GM12878 (cell line): ENCODE results near the gene DCDC2C. TPM values are rescaled to one million over a fixed set of nuclear protein-coding genes. Genes with fewer than 3 reads are reported as not detected.

Source experiments
- ATAC-seq: fragments of 200-7000 bp; cut with Tn5 transposase; 3 replicates; pipeline ENCODE4 v1.9.1; 2020; ENCODE audit warnings: mild to moderate bottlenecking, moderate library complexity
- BruUV-seq: library from RNA; stranded (reverse); fragments of 400-500 nt; replicated peaks from 2 replicates; lab custom pipeline; 2021; lab: Mats Ljungman, UMichigan
- CTCF ChIA-PET: fragments of 300-600 bp; sonication (Branson Sonifier 250); formaldehyde crosslinking; extraction: SDS; loops from one replicate; lab custom pipeline; 2021; ENCODE audit warnings: inconsistent platforms; lab: Yijun Ruan, JAX
- POLR2A ChIA-PET: fragments of 350-600 bp; formaldehyde crosslinking; extraction: SDS; loops from one replicate; lab custom pipeline; 2021; ENCODE audit warnings: inconsistent platforms; lab: Charles Lee
- RAD21 ChIA-PET: fragments of 300-600 bp; sonication (Branson Sonifier 250); formaldehyde crosslinking; loops from one replicate; lab custom pipeline; 2023; ENCODE audit warnings: antibody characterized with exemption; ENCODE audit not compliant: unreplicated experiment; lab: Charles Lee
- SMC1A ChIA-PET: fragments of 300-600 bp; sonication (Branson Sonifier 250); formaldehyde crosslinking; loops from one replicate; lab custom pipeline; 2023; ENCODE audit not compliant: unreplicated experiment, uncharacterized antibody; lab: Charles Lee
- DNase-seq: peaks from one replicate; pipeline ENCODE4 v3.0.0-alpha.2; 2011; ENCODE audit warnings: low read depth, low spot score
- FAIRE-seq: peaks from 3 replicates; lab custom pipeline; 2011; peaks lifted over from hg19 to GRCh38; lab: Jason Lieb, UNC
- H2AFZ ChIP-seq: 2 replicates; pipeline ENCODE4 v1.6.0; 2011; ENCODE audit warnings: low read depth, low read length, control low read depth; ENCODE audit not compliant: control insufficient read depth
- H3K27ac ChIP-seq: 2 replicates; pipeline ENCODE4 v1.5.1; 2011; ENCODE audit warnings: control low read depth; ENCODE audit not compliant: control insufficient read depth, insufficient read depth
- H3K27me3 ChIP-seq, 2 experiments: replicated peaks in 1 of 2; 2 replicates each; pipeline versions ENCODE4 v1.6.0 to v1.6.1; 2011; ENCODE audit warnings: low read length in 1 of 2; ENCODE audit not compliant: control insufficient read depth in 2 of 2, insufficient read depth in 2 of 2
- H3K36me3 ChIP-seq, 2 experiments: 2 replicates each; pipeline ENCODE4 v1.5.1; 2011; ENCODE audit warnings: low read length in 1 of 2; ENCODE audit not compliant: control insufficient read depth in 2 of 2, insufficient read depth in 2 of 2
- H3K4me1 ChIP-seq: 2 replicates; pipeline ENCODE4 v1.6.1; 2011; ENCODE audit warnings: mild to moderate bottlenecking, low read length, moderate library complexity, mixed read lengths; ENCODE audit not compliant: control insufficient read depth, insufficient read depth
- H3K4me2 ChIP-seq: 2 replicates; pipeline ENCODE4 v1.6.0; 2011; ENCODE audit warnings: control low read depth; ENCODE audit not compliant: control insufficient read depth, insufficient read depth
- H3K4me3 ChIP-seq: fragments of 200-600 bp; sonication (generic); 2 replicates; pipeline ENCODE4 v1.5.1; 2016
- H3K79me2 ChIP-seq: 2 replicates; pipeline ENCODE4 v1.6.0; 2011; ENCODE audit warnings: low read length; ENCODE audit not compliant: control insufficient read depth, insufficient read depth
- H3K9ac ChIP-seq: 2 replicates; pipeline ENCODE4 v1.8.0; 2011; ENCODE audit warnings: low read length, control low read depth, mixed read lengths; ENCODE audit not compliant: control insufficient read depth, insufficient read depth
- H3K9me3 ChIP-seq: replicated peaks from 3 replicates; pipeline ENCODE4 v1.5.1; 2011; ENCODE audit warnings: mild to moderate bottlenecking, low read length; ENCODE audit not compliant: control insufficient read depth, insufficient read depth
- H4K20me1 ChIP-seq: 2 replicates; pipeline ENCODE4 v1.6.0; 2011; ENCODE audit not compliant: control insufficient read depth, insufficient read depth
- BCL11A ChIP-seq: IDR thresholded peaks from 2 replicates; pipeline ENCODE4 v1.6.1; 2011; ENCODE audit warnings: low read depth, low read length
- CBFB ChIP-seq: IDR thresholded peaks from 2 replicates; pipeline ENCODE4 v1.6.1; 2016; ENCODE audit warnings: antibody characterized with exemption, low read depth
- EGR1 ChIP-seq, 2 experiments: IDR thresholded peaks; 1 replicate in 1 of 2; 2 replicates in 1 of 2; pipeline ENCODE4 v1.6.1; 2011 to 2012; ENCODE audit warnings: low read depth in 2 of 2, low read length in 2 of 2, borderline replicate concordance in 1 of 2, mild to moderate bottlenecking in 1 of 2, moderate library complexity in 1 of 2
- HDAC2 ChIP-seq: fragments of 200-600 bp; sonication (generic); IDR thresholded peaks from 2 replicates; pipeline ENCODE4 v1.6.1; 2017
- IKZF2 ChIP-seq, 2 experiments: fragments of 450-650 bp; IDR thresholded peaks; 2 replicates each; pipeline ENCODE4 v1.6.1; 2017; ENCODE audit warnings: mild to moderate bottlenecking in 2 of 2, moderate library complexity in 2 of 2
- JUND ChIP-seq: IDR thresholded peaks from 2 replicates; pipeline ENCODE4 v1.6.1; 2012; ENCODE audit warnings: low read depth, mild to moderate bottlenecking, low read length, improper control_type of control experiment, moderate library complexity
- KDM1A ChIP-seq: fragments of 200-600 bp; sonication (generic); IDR thresholded peaks from 2 replicates; pipeline ENCODE4 v1.6.1; 2016; ENCODE audit warnings: borderline replicate concordance
- MTA3 ChIP-seq: IDR thresholded peaks from 2 replicates; pipeline ENCODE4 v1.6.1; 2012; ENCODE audit warnings: low read length, inconsistent platforms, borderline replicate concordance
- PAX5 ChIP-seq: IDR thresholded peaks from 2 replicates; pipeline ENCODE4 v1.6.1; 2011; ENCODE audit warnings: low read depth, low read length, borderline replicate concordance
- PKNOX1 ChIP-seq: fragments of 450-650 bp; IDR thresholded peaks from 2 replicates; pipeline ENCODE4 v1.6.1; 2016; ENCODE audit warnings: mild to moderate bottlenecking
- SIX5 ChIP-seq: IDR thresholded peaks from 2 replicates; pipeline ENCODE4 v1.6.1; 2011; ENCODE audit warnings: mild to moderate bottlenecking, low read depth, low read length, moderate library complexity; ENCODE audit not compliant: severe bottlenecking
- SUPT20H ChIP-seq: IDR thresholded peaks from 2 replicates; pipeline ENCODE4 v1.6.1; 2011; ENCODE audit warnings: low read depth, mild to moderate bottlenecking, low read length, moderate library complexity, borderline replicate concordance; ENCODE audit not compliant: control insufficient read depth
- TBL1XR1 ChIP-seq: IDR thresholded peaks from 2 replicates; pipeline ENCODE4 v1.6.1; 2012; ENCODE audit warnings: low read depth, low read length, improper control_type of control experiment
- WGBS: methylation state at CpG from one replicate; pipeline ENCODE4 v1.1.6; 2016; ENCODE audit warnings: low lambda C conversion rate; ENCODE audit not compliant: insufficient replicate concordance, insufficient coverage; ENCODE audit errors: missing lambda C conversion rate; 5-methylcytosine and 5-hydroxymethylcytosine counted together
- in situ Hi-C: fragments of 300-500 bp; cut with MboI; formaldehyde crosslinking; loops from 9 replicates; pipeline ENCODE4 v1.14.3; 2018; ENCODE audit warnings: mixed read lengths
- intact Hi-C: fragments of 100-400 bp; cut with micrococcal nuclease; formaldehyde crosslinking; loops from one replicate; pipeline ENCODE4 v1.14.2; 2022; ENCODE audit not compliant: unreplicated experiment
- polyA plus RNA-seq, 11 experiments: library from polyadenylated mRNA; depleted of rRNA in 4 of 11; unstranded in 6 of 11; stranded (reverse) in 5 of 11; fragments of >200 nt; fragmentation: Nextera tagmentation in 4 of 11; fragmentation: Illumina TruSeq in 1 of 11; extraction: Ambion mirVana in 4 of 11; extraction: Trizol in 1 of 11; gene quantifications; 1 replicate in 1 of 11; 2 replicates in 10 of 11; pipeline versions ENCODE4 v1.2.1 to v1.2.3, GENCODE V29; 2011 to 2016; ENCODE audit warnings: inconsistent platforms in 2 of 11, missing spikeins in 2 of 11, low read depth in 1 of 11
- total RNA-seq, 4 experiments: library from RNA; depleted of rRNA in 3 of 4; stranded (reverse); fragments of >200 nt in 3 of 4; fragmentation: Illumina TruSeq in 1 of 4; extraction: Trizol in 1 of 4; gene quantifications; 2 replicates each; pipeline versions ENCODE4 v1.2.1 to v1.2.3, GENCODE V29; 2013 to 2021
- TF ChIP-seq, protein P1 (sequence below): fragments of 450-650 bp; IDR thresholded peaks from 2 replicates; pipeline ENCODE4 v1.6.1; 2016; ENCODE audit warnings: mild to moderate bottlenecking
- TF ChIP-seq, protein P2 (sequence below): IDR thresholded peaks from 2 replicates; pipeline ENCODE4 v1.6.1; 2011; ENCODE audit warnings: borderline replicate concordance, low read depth, mild to moderate bottlenecking, moderate library complexity, mixed read lengths, low read length; ENCODE audit not compliant: insufficient read depth; ENCODE audit errors: extremely low read length

The DCDC2C gene
- total and polyA plus RNA-seq, 10 of the 15 experiments (the other 5 are each of a cell fraction or from before 2014, with no cell fraction given) = not detected

DNA sequence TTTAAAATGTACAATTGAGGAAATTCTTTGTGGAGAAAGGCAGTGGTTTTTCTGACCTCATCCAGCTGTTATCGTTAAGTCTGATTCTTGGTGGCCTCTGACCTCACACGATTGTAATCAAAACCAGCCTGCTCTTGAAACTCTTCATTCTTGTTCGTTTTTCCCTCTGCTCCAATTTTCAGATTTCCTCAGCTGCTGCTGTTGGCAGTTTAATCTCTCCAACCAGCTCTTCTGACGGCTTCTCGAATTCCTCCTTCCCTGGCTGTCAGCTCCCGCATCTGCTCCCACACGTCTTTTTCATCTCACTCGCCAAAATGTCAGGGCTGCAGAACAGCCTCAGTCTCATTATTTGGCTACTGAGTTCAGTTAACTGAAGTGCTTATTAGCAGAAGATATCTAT, 136.1 kb downstream of the DCDC2C start:
- DNase-seq = no peak
- Histone ChIP-seq H3K4me3 (no peak overlapping the region), H3K9ac (no peak overlapping the region), H2AFZ (no peak overlapping the region), H3K9me3 (no peaks in the 10 kb centered on the region), H4K20me1 (no peaks in the 10 kb centered on the region), H3K4me2 (no peak overlapping the region), H3K36me3 (no peaks in the 10 kb centered on the region), H3K79me2 (no peaks in the 10 kb centered on the region), H3K27ac (no peak overlapping the region), H3K27me3 (no peaks in the 10 kb centered on the region), H3K4me1 (no peaks in the 10 kb centered on the region)
- SMC1A ChIA-PET = no interaction called here
- intact Hi-C loops = no loop called here
- in situ Hi-C loops = no loop called here
- FAIRE-seq = no peak
- POLR2A ChIA-PET = interaction anchor here (0.6 kb wide), 1 partner anchor 320 kb away, joined by 4 read pairs; no protein-coding TSS in a partner anchor
- no TSS peak for BruUV-seq
- RAD21 ChIA-PET = no interaction called here
- CTCF ChIA-PET = no interaction called here
- 38% methylated on average over 8 of the region's 8 CpGs for WGBS
- TF ChIP-seq MTA3 (no peak), PAX5 (no peak), CBFB (no peak), KDM1A (no peak), JUND (no peak)
- ATAC-seq = no peak

- H3K27ac ChIP-seq = no peak overlapping the region
- H3K36me3 ChIP-seq = no peaks in the 10 kb centered on the region
- RAD21 ChIA-PET = no interaction called here
- no peaks in the 10 kb centered on the region for H4K20me1 ChIP-seq
- SMC1A ChIA-PET = no interaction called here
- intact Hi-C loops = no loop called here
- H3K9me3 ChIP-seq = no peaks in the 10 kb centered on the region
- 65% methylated on average over 15 of the region's 15 CpGs for WGBS
- H3K4me1 ChIP-seq = no peaks in the 10 kb centered on the region
- no peak overlapping the region for H3K4me2 ChIP-seq
- POLR2A ChIA-PET = no interaction called here
- H3K4me3 ChIP-seq = no peak overlapping the region
- H3K27me3 ChIP-seq = no peaks in the 10 kb centered on the region
- H2AFZ ChIP-seq = no peak overlapping the region
- BruUV-seq = no TSS peak
- FAIRE-seq = no peak
- H3K79me2 ChIP-seq = no peaks in the 10 kb centered on the region
- in situ Hi-C loops = no loop called here
- CTCF ChIA-PET = no interaction called here
- no peak for DNase-seq
- no peak overlapping the region for H3K9ac ChIP-seq
- ATAC-seq = no peak
- TF ChIP-seq IKZF2 (IDR thresholded peaks at IDR 0.05) (no peak), TBL1XR1 (no peak), SIX5 (no peak), HDAC2 (no peak), PKNOX1 (no peak), EGR1 (IDR thresholded peaks at IDR 0.05; ENCODE audit: borderline replicate concordance in 1 of 2, low read depth in 2 of 2, low read length in 2 of 2) (no peak), SUPT20H (no peak), BCL11A (no peak)
- TF ChIP-seq, protein P1, sequence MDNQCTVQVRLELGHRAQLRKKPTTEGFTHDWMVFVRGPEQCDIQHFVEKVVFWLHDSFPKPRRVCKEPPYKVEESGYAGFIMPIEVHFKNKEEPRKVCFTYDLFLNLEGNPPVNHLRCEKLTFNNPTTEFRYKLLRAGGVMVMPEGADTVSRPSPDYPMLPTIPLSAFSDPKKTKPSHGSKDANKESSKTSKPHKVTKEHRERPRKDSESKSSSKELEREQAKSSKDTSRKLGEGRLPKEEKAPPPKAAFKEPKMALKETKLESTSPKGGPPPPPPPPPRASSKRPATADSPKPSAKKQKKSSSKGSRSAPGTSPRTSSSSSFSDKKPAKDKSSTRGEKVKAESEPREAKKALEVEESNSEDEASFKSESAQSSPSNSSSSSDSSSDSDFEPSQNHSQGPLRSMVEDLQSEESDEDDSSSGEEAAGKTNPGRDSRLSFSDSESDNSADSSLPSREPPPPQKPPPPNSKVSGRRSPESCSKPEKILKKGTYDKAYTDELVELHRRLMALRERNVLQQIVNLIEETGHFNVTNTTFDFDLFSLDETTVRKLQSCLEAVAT = no peak
- TF ChIP-seq, protein P2, sequence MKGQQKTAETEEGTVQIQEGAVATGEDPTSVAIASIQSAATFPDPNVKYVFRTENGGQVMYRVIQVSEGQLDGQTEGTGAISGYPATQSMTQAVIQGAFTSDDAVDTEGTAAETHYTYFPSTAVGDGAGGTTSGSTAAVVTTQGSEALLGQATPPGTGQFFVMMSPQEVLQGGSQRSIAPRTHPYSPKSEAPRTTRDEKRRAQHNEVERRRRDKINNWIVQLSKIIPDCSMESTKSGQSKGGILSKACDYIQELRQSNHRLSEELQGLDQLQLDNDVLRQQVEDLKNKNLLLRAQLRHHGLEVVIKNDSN = no peak
Measured at GRCh38 chr2:3840611-3841155, 137.3 kb downstream of the DCDC2C start.
